Smooth muscle cell (in vitro differentiated cells): ENCODE measurements around the gene SLC5A1. TPM values are rescaled to one million over a fixed set of nuclear protein-coding genes. Genes with fewer than 3 reads are reported as not detected.

ENCODE experiments used
- DNase-seq: peaks from one replicate; lab custom pipeline; 2025; ENCODE audit not compliant: unreplicated experiment; lab: John Stamatoyannopoulos, UW
- H2AFZ ChIP-seq: fragments of 200-600 bp; sonication (generic); 2 replicates; pipeline ENCODE4 v1.6.0; 2016; ENCODE audit warnings: antibody characterized with exemption, low read depth, mild to moderate bottlenecking
- H3F3A ChIP-seq: fragments of 200-600 bp; sonication (generic); 2 replicates; pipeline ENCODE4 v1.6.0; 2017; ENCODE audit warnings: antibody characterized with exemption, low read depth
- H3K27ac ChIP-seq: fragments of 200-600 bp; sonication (generic); 2 replicates; pipeline ENCODE4 v1.5.1; 2016; ENCODE audit warnings: low read depth, mild to moderate bottlenecking
- H3K27me3 ChIP-seq: fragments of 200-600 bp; sonication (generic); 2 replicates; pipeline ENCODE4 v1.6.1; 2016; ENCODE audit warnings: low read depth, mild to moderate bottlenecking
- H3K36me3 ChIP-seq: fragments of 200-600 bp; sonication (generic); 2 replicates; pipeline ENCODE4 v1.5.1; 2016; ENCODE audit warnings: low read depth
- H3K4me1 ChIP-seq: fragments of 200-600 bp; sonication (generic); 2 replicates; pipeline ENCODE4 v1.5.1; 2016; ENCODE audit warnings: low read depth
- H3K4me2 ChIP-seq: fragments of 200-600 bp; sonication (generic); 2 replicates; pipeline ENCODE4 v1.6.0; 2016; ENCODE audit warnings: mild to moderate bottlenecking
- H3K4me3 ChIP-seq: fragments of 200-600 bp; sonication (generic); 2 replicates; pipeline ENCODE4 v1.5.1; 2016; ENCODE audit warnings: mild to moderate bottlenecking
- H3K79me2 ChIP-seq: fragments of 200-600 bp; sonication (generic); 2 replicates; pipeline ENCODE4 v1.6.0; 2016; ENCODE audit warnings: low read depth, mild to moderate bottlenecking
- H3K9ac ChIP-seq: fragments of 200-600 bp; sonication (generic); 2 replicates; pipeline ENCODE4 v1.6.0; 2016; ENCODE audit warnings: low read depth
- H3K9me3 ChIP-seq: fragments of 200-600 bp; sonication (generic); replicated peaks from 2 replicates; pipeline ENCODE4 v1.5.1; 2016; ENCODE audit warnings: low read depth
- H4K20me1 ChIP-seq: fragments of 200-600 bp; sonication (generic); 2 replicates; pipeline ENCODE4 v1.6.0; 2016; ENCODE audit warnings: low read depth
- CTCF ChIP-seq: fragments of 200-600 bp; sonication (generic); IDR thresholded peaks from 2 replicates; pipeline ENCODE4 v1.5.1; 2017; ENCODE audit warnings: borderline replicate concordance, mild to moderate bottlenecking, antibody characterized with exemption; ENCODE audit not compliant: insufficient read depth, poor library complexity, severe bottlenecking
- WGBS: methylation state at CpG from one replicate; pipeline ENCODE4 v1.1.7; 2016; ENCODE audit warnings: low lambda C conversion rate; 5-methylcytosine and 5-hydroxymethylcytosine counted together
- polyA plus RNA-seq: library from polyadenylated mRNA; unstranded; fragments of >200 nt; fragmentation: Nextera tagmentation; extraction: Ambion mirVana; gene quantifications from 2 replicates; pipeline ENCODE4 v1.2.1, GENCODE V29; 2016
- total RNA-seq: library from RNA; depleted of rRNA; stranded (reverse); fragments of >200 nt; gene quantifications from 2 replicates; pipeline ENCODE4 v1.2.3, GENCODE V29; 2014

SLC5A1 gene
- total and polyA plus RNA-seq, 2 experiments from 2014 or later: not detected

GRCh38 chr22:32063701-32064100 is 20.6 kb downstream of the SLC5A1 start:
- no peak for DNase-seq
- Histone ChIP-seq H3K36me3 (no peaks in the 10 kb centered on the region), H3K9me3 (no peaks in the 10 kb centered on the region), H3K4me3 (no peak overlapping the region), H2AFZ (no peak overlapping the region), H4K20me1 (no peaks in the 10 kb centered on the region), H3K79me2 (no peaks in the 10 kb centered on the region), H3F3A (no peaks in the 10 kb centered on the region), H3K27me3 (peaks cover 22% of the 10 kb centered on the region), H3K27ac (no peak overlapping the region), H3K9ac (no peak overlapping the region), H3K4me1 (no peaks in the 10 kb centered on the region), H3K4me2 (no peak overlapping the region)
- TF ChIP-seq CTCF: no peak
- WGBS: 82% methylated on average over 2 of the region's 2 CpGs

- no peaks in the 10 kb centered on the region for H3K36me3 ChIP-seq
- peaks cover 23% of the 10 kb centered on the region for H3K27me3 ChIP-seq
- 79% methylated on average over 3 of the region's 3 CpGs for WGBS
- no peak overlapping the region for H3K9ac ChIP-seq
- no peak overlapping the region for H3K4me2 ChIP-seq
- TF ChIP-seq CTCF: no peak
- no peak overlapping the region for H2AFZ ChIP-seq
- H3K79me2 ChIP-seq: no peaks in the 10 kb centered on the region
- no peak overlapping the region for H3K4me3 ChIP-seq
- no peak for DNase-seq
- H4K20me1 ChIP-seq: no peaks in the 10 kb centered on the region
- H3F3A ChIP-seq: no peaks in the 10 kb centered on the region
- H3K9me3 ChIP-seq: no peaks in the 10 kb centered on the region
- no peak overlapping the region for H3K27ac ChIP-seq
- no peaks in the 10 kb centered on the region for H3K4me1 ChIP-seq
Observed at GRCh38 chr22:32066820-32067219, 23.8 kb downstream of the SLC5A1 start.

GRCh38 chr22:32067613-32068012 is 24.6 kb downstream of the SLC5A1 start:
- H3K27me3 ChIP-seq: peaks cover 22% of the 10 kb centered on the region
- H3K36me3 ChIP-seq: no peaks in the 10 kb centered on the region
- no peak overlapping the region for H3K4me3 ChIP-seq
- H3K9ac ChIP-seq: no peak overlapping the region
- H3K9me3 ChIP-seq: no peaks in the 10 kb centered on the region
- H3K4me2 ChIP-seq: no peak overlapping the region
- no peak for DNase-seq
- H3K4me1 ChIP-seq: no peaks in the 10 kb centered on the region
- 47% methylated on average over 2 of the region's 2 CpGs for WGBS
- no peaks in the 10 kb centered on the region for H3F3A ChIP-seq
- TF ChIP-seq CTCF: no peak
- H2AFZ ChIP-seq: no peak overlapping the region
- no peaks in the 10 kb centered on the region for H4K20me1 ChIP-seq
- H3K27ac ChIP-seq: no peak overlapping the region
- H3K79me2 ChIP-seq: no peaks in the 10 kb centered on the region

- no peak for DNase-seq
- no peaks in the 10 kb centered on the region for H3K79me2 ChIP-seq
- no peaks in the 10 kb centered on the region for H4K20me1 ChIP-seq
- WGBS: 79% methylated on average over 3 of the region's 4 CpGs
- H3K27ac ChIP-seq: no peak overlapping the region
- H3K9me3 ChIP-seq: no peaks in the 10 kb centered on the region
- no peaks in the 10 kb centered on the region for H3K36me3 ChIP-seq
- H3K4me3 ChIP-seq: no peak overlapping the region
- no peak overlapping the region for H3K9ac ChIP-seq
- no peak overlapping the region for H3K4me2 ChIP-seq
- peaks cover 28% of the 10 kb centered on the region for H3K27me3 ChIP-seq
- no peaks in the 10 kb centered on the region for H3K4me1 ChIP-seq
- no peak for TF ChIP-seq CTCF
- no peak overlapping the region for H2AFZ ChIP-seq
- no peaks in the 10 kb centered on the region for H3F3A ChIP-seq
Observed at GRCh38 chr22:32069579-32070372, 26.7 kb downstream of the SLC5A1 start.
